HepG2 (cell line): ENCODE results near the gene SPON1. TPM values are rescaled to one million over a fixed set of nuclear protein-coding genes. Genes with fewer than 3 reads are reported as not detected.
"Not testable (repeated sequence)": the region's sequence is repeated elsewhere in the genome, so short reads cannot be mapped to it uniquely, and the experiment has no call there.

Experiments
- ATAC-seq: fragments of 200-7000 bp; cut with Tn5 transposase; 3 replicates; pipeline ENCODE4 v1.9.1; 2020; ENCODE audit warnings: mild to moderate bottlenecking, moderate library complexity
- BruUV-seq: library from RNA; stranded (reverse); fragments of 400-500 nt; replicated peaks from 2 replicates; lab custom pipeline; 2021; lab: Mats Ljungman, UMichigan
- CTCF ChIA-PET: fragments of 300-600 bp; formaldehyde crosslinking; extraction: SDS; loops from one replicate; lab custom pipeline; 2021; ENCODE audit warnings: low total read pairs, inconsistent platforms, low intra/inter-chr PET ratio; lab: Yijun Ruan, JAX
- POLR2A ChIA-PET: fragments of 350-600 bp; sonication (Branson Sonifier 250); formaldehyde crosslinking; loops from one replicate; lab custom pipeline; 2020; ENCODE audit warnings: antibody characterized with exemption, inconsistent platforms; lab: Yijun Ruan, JAX
- DNase-seq: peaks from one replicate; pipeline ENCODE4 v3.0.0-alpha.2; 2015; ENCODE audit warnings: low spot score
- FAIRE-seq: peaks from 3 replicates; lab custom pipeline; 2011; peaks lifted over from hg19 to GRCh38; lab: Jason Lieb, UNC
- H2AFZ ChIP-seq: one replicate; pipeline ENCODE4 v1.6.1; 2011; ENCODE audit warnings: low read length, inconsistent platforms
- H3K27ac ChIP-seq: fragments of 300-600 bp; 3 replicates; pipeline ENCODE4 v1.8.0; 2011; ENCODE audit warnings: mixed run types, mild to moderate bottlenecking, mixed read lengths, low read length, inconsistent platforms; ENCODE audit not compliant: insufficient read depth; ENCODE audit errors: extremely low read length
- H3K27me3 ChIP-seq, 2 experiments: fragments of 200-600 bp in 1 of 2; 2 replicates in 1 of 2; 3 replicates in 1 of 2; pipeline versions ENCODE4 v1.6.0 to v1.8.0; 2011; ENCODE audit warnings: low read length in 2 of 2, mild to moderate bottlenecking in 2 of 2, moderate library complexity in 2 of 2, inconsistent platforms in 1 of 2; ENCODE audit not compliant: insufficient read depth in 2 of 2, control insufficient read depth in 1 of 2
- H3K36me3 ChIP-seq, 2 experiments: fragments of 200-600 bp in 1 of 2; replicated peaks in 1 of 2; 2 replicates in 1 of 2; 3 replicates in 1 of 2; pipeline versions ENCODE4 v1.5.1 to v1.8.0; 2011; ENCODE audit warnings: low read length in 2 of 2, inconsistent platforms in 1 of 2; ENCODE audit not compliant: insufficient read depth in 2 of 2, control insufficient read depth in 1 of 2
- H3K4me1 ChIP-seq: 2 replicates; pipeline ENCODE4 v1.5.1; 2012; ENCODE audit warnings: low read length, inconsistent platforms; ENCODE audit not compliant: insufficient read depth
- H3K4me2 ChIP-seq: 2 replicates; pipeline ENCODE4 v1.6.0; 2011; ENCODE audit warnings: low read depth, low read length, inconsistent platforms
- H3K4me3 ChIP-seq, 3 experiments: fragments of 200-600 bp in 1 of 3; sonication (generic), shearing (Covaris generic) in 1 of 3; replicated peaks in 1 of 3; 2 replicates each; pipeline ENCODE4 v1.5.1; 2011 to 2016; ENCODE audit warnings: low read length in 3 of 3, inconsistent platforms in 2 of 3, low read depth in 2 of 3, mild to moderate bottlenecking in 2 of 3, control low read depth in 1 of 3, mixed read lengths in 1 of 3; ENCODE audit not compliant: insufficient read depth in 1 of 3
- H3K79me2 ChIP-seq: one replicate; pipeline ENCODE4 v1.6.1; 2011; ENCODE audit warnings: low read length, inconsistent platforms; ENCODE audit not compliant: insufficient read depth
- H3K9ac ChIP-seq: 2 replicates; pipeline ENCODE4 v1.6.0; 2011; ENCODE audit warnings: mild to moderate bottlenecking, low read depth, low read length, inconsistent platforms; ENCODE audit not compliant: insufficient read depth
- H3K9me3 ChIP-seq: 2 replicates; pipeline ENCODE4 v1.5.1; 2012; ENCODE audit warnings: mild to moderate bottlenecking, low read length
- H4K20me1 ChIP-seq: 2 replicates; pipeline ENCODE4 v1.6.0; 2011; ENCODE audit warnings: inconsistent platforms, mild to moderate bottlenecking, low read length, moderate library complexity; ENCODE audit not compliant: insufficient read depth
- CHD2 ChIP-seq: IDR thresholded peaks from 2 replicates; pipeline ENCODE4 v1.6.1; 2011; ENCODE audit warnings: low read depth, low read length, improper control_type of control experiment
- E2F5 ChIP-seq: sonication (generic); formaldehyde crosslinking; conservative IDR thresholded peaks from 2 replicates; pipeline ENCODE4 v1.4.0; 2020; ENCODE audit warnings: missing genetic modification reagents
- HIC2 ChIP-seq: sonication (generic); formaldehyde crosslinking; IDR thresholded peaks from 2 replicates; pipeline ENCODE4 v1.9.0; 2022; ENCODE audit warnings: low read depth, missing genetic modification reagents
- MTF1 ChIP-seq: sonication (generic); formaldehyde crosslinking; IDR thresholded peaks from 2 replicates; pipeline ENCODE4 v1.5.0; 2020; ENCODE audit warnings: missing genetic modification reagents
- RAD21 ChIP-seq: fragments of 450-650 bp; formaldehyde crosslinking; IDR thresholded peaks from 2 replicates; pipeline ENCODE4 v1.5.0; 2020; ENCODE audit warnings: mild to moderate bottlenecking
- ZNF44 ChIP-seq: sonication (generic); formaldehyde crosslinking; IDR thresholded peaks from 2 replicates; pipeline ENCODE4 v1.5.1; 2020; ENCODE audit warnings: mild to moderate bottlenecking, missing genetic modification reagents
- ZNF605 ChIP-seq: sonication (generic); formaldehyde crosslinking; IDR thresholded peaks from 2 replicates; pipeline ENCODE4 v1.8.0; 2022; ENCODE audit warnings: mild to moderate bottlenecking, missing genetic modification reagents
- WGBS: methylation state at CpG from one replicate; pipeline ENCODE4 v1.1.6; 2017; ENCODE audit warnings: low lambda C conversion rate; 5-methylcytosine and 5-hydroxymethylcytosine counted together
- in situ Hi-C: cut with HindIII; loops from 2 replicates; pipeline ENCODE4 v1.10.0; 2017; ENCODE audit warnings: low pct_unique_long_range_greater_than_20kb; ENCODE audit not compliant: extremely low pct_ligation_motif_present
- intact Hi-C: fragments of 100-400 bp; cut with micrococcal nuclease; formaldehyde crosslinking; loops from one replicate; pipeline ENCODE4 v1.10.0; 2022; ENCODE audit not compliant: unreplicated experiment
- polyA plus RNA-seq, 8 experiments: library from polyadenylated mRNA; depleted of rRNA in 3 of 8; stranded (reverse) in 7 of 8; unstranded in 1 of 8; fragments of >200 nt; fragmentation: Illumina TruSeq in 4 of 8; extraction: Trizol in 4 of 8; gene quantifications; 2 replicates each; pipeline versions ENCODE4 v1.2.1 to v1.2.3, GENCODE V29; 2011 to 2016; ENCODE audit warnings: low read depth in 4 of 8, missing spikeins in 1 of 8, mixed read lengths in 1 of 8; ENCODE audit not compliant: insufficient read depth in 1 of 8
- total RNA-seq, 5 experiments: library from RNA; depleted of rRNA; stranded (reverse); fragments of >200 nt; fragmentation: Illumina TruSeq; extraction: Trizol; gene quantifications; 2 replicates each; pipeline ENCODE4 v1.2.3, GENCODE V29; 2016; ENCODE audit warnings: low read depth in 1 of 5

SPON1 gene
- total and polyA plus RNA-seq, 2 of the 13 experiments (the other 11 are each of a cell fraction or from before 2014, with no cell fraction given), result not detected

GRCh38 chr11:14150878-14151277 is 188.4 kb downstream of the SPON1 start (continued):
- no peak for TF ChIP-seq CHD2
- TF ChIP-seq ZNF605 (CRISPR knock-in tag), result no peak
- no peak for TF ChIP-seq E2F5 (CRISPR knock-in tag)
- no peak for TF ChIP-seq MTF1 (CRISPR knock-in tag)
- TF ChIP-seq RAD21, result no peak
- no peak for TF ChIP-seq HIC2 (CRISPR knock-in tag)
- TF ChIP-seq ZNF44 (CRISPR knock-in tag), result no peak

GRCh38 chr11:14154103-14154502 is 191.6 kb downstream of the SPON1 start:
- ATAC-seq, H3K4me3 ChIP-seq, POLR2A ChIA-PET, intact Hi-C loops, BruUV-seq, CTCF ChIA-PET, H3K9ac ChIP-seq, H3K27ac ChIP-seq, H3K36me3 ChIP-seq, H3K79me2 ChIP-seq, H3K27me3 ChIP-seq, FAIRE-seq, H3K4me2 ChIP-seq, in situ Hi-C loops, DNase-seq, H3K4me1 ChIP-seq, H4K20me1 ChIP-seq, H2AFZ ChIP-seq: not testable (repeated sequence)
- H3K9me3 ChIP-seq, result peaks cover 13% of the 10 kb centered on the region
- no CpG with 5 or more reads among the region's 1 CpG for WGBS
